ENCODE measurements around the gene MYH6. TPM values are rescaled to one million over a fixed set of nuclear protein-coding genes. Genes with fewer than 3 reads are reported as not detected.
"Not testable (repeated sequence)": the region's sequence is repeated elsewhere in the genome, so short reads cannot be mapped to it uniquely, and the experiment has no call there.

The MYH6 gene
- total RNA-seq, 2 experiments from 2014 or later, result not detected

DNA sequence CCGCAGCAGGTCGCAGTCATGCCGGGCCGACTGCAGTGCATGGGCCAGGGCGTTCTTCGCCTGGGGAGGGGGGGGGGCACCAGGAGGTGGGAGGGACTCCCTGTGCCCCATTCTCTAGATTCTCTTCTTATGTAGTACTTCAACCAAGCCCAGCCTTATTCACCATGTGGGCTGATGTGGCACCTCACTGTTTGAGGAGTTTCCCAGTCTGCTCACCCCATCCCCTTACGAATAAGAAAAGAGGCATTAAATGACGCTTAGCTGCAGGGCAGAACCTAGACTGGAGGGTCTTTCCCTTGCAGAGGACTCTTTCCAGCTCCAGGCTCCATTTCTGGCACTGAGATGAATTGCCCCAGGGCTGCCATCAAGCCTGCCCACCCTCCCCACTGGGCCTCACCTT lies 19.1 kb downstream of the MYH6 start:
- Mint-ChIP-seq H3K36me3 (ENCODE audit: low read depth) (no peaks in the 10 kb centered on the region), H3K9me3 (no peaks in the 10 kb centered on the region), H3K4me1 (ENCODE audit: low read depth) (no peaks in the 10 kb centered on the region), H3K27me3 (peaks cover 2% of the 10 kb centered on the region), H3K4me3 (no peak overlapping the region), H3K27ac (no peak overlapping the region)
- ATAC-seq (no peak), DNase-seq (no peak)
- CTCF ChIA-PET, result interaction anchor here (1.9 kb wide), 1 partner anchor 9 kb away, joined by 9 read pairs; no protein-coding TSS in a partner anchor
- POLR2A ChIA-PET, result no interaction called here
- TF ChIP-seq, protein P1, sequence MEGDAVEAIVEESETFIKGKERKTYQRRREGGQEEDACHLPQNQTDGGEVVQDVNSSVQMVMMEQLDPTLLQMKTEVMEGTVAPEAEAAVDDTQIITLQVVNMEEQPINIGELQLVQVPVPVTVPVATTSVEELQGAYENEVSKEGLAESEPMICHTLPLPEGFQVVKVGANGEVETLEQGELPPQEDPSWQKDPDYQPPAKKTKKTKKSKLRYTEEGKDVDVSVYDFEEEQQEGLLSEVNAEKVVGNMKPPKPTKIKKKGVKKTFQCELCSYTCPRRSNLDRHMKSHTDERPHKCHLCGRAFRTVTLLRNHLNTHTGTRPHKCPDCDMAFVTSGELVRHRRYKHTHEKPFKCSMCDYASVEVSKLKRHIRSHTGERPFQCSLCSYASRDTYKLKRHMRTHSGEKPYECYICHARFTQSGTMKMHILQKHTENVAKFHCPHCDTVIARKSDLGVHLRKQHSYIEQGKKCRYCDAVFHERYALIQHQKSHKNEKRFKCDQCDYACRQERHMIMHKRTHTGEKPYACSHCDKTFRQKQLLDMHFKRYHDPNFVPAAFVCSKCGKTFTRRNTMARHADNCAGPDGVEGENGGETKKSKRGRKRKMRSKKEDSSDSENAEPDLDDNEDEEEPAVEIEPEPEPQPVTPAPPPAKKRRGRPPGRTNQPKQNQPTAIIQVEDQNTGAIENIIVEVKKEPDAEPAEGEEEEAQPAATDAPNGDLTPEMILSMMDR (IDR thresholded peaks at IDR 0.05), result no peak
- intact Hi-C loops (cut with micrococcal nuclease), result loop anchor here (10.0 kb wide), 1 partner anchor 124 kb away; no protein-coding TSS in a partner anchor

DNA sequence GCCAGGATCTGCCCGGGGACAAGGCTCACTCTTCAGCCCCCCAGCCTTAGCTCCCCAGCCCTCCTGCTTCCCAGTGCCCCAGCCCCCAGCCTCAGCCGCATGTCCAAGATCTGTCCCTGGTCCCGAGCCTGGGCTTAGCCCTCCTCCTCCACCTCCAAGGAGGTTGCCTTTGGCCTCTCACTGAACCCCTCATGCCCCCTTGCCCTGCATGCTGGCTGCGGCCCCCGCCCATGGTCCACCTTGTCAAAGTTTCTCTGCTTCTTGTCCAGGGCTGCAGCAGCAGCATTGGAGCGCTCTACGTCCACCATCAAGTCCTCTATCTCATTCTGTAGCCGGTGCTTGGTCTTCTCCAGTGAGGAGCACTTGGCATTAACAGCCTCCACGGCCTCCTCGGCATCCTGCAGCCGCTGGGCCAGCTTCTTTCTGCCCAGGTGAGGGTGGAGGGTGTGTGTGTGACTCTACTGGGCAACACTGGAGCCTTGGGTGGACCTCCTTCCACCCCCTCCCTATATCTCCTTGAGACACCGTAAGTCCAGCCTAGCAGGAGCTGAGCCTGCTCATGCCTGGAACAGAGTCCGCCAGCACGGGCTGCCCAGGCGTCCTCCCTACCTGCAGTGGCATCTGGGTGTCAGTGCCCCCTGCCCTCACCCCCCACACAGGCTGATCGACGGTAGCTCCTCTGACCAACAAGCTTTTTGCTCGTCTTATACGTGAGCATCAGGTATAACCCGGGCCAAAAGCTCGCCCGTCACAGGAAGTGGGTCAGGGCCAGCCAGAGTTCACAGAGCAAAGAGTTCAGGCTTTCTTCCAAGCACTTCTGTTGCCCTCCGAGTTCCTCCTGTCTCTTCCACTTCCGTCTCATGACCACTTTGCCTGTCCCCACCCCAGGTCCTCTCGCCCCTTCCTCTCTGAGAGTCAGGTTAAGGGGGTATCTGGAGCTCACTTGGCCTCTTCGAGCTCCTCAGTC lies 19.9 kb downstream of the MYH6 start:
- Mint-ChIP-seq H3K4me3 (no peak overlapping the region), H3K4me1 (ENCODE audit: low read depth) (no peaks in the 10 kb centered on the region), H3K9me3 (no peaks in the 10 kb centered on the region), H3K36me3 (ENCODE audit: low read depth) (no peaks in the 10 kb centered on the region), H3K27me3 (peaks cover 2% of the 10 kb centered on the region), H3K27ac (no peak overlapping the region)
- intact Hi-C loops (cut with micrococcal nuclease), result loop anchor here (10.0 kb wide), 1 partner anchor 123 kb away; no protein-coding TSS in a partner anchor
- TF ChIP-seq, protein P1 (IDR thresholded peaks at IDR 0.05), result no peak
- CTCF ChIA-PET, result interaction anchor here (1.9 kb wide), 1 partner anchor 8 kb away, joined by 9 read pairs; no protein-coding TSS in a partner anchor
- no peak for DNase-seq
- ATAC-seq, result no peak
- POLR2A ChIA-PET, result no interaction called here

DNA sequence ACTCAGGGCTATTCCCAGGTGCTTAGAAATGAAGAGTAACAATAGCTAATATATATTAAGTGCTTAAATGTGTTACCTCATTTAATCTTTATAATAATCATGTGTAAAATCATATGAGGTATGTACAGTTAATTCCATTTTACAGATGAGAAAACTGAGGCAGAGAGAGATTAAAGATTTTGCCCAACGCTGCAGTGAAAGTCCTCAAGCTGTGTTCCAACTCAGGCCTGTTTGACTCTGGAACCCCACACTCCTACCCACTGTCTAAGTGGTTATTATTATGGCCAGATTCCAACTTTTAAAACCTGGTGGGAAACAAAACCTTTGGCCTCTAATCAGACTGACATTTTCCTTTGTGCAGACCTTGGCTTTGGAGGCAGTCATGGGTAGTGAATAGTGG lies 21.1 kb downstream of the MYH6 start:
- no peaks in the 10 kb centered on the region for H3K27me3 Mint-ChIP-seq
- H3K27ac Mint-ChIP-seq, result no peak overlapping the region
- DNase-seq, result no peak
- no peaks in the 10 kb centered on the region for H3K9me3 Mint-ChIP-seq
- H3K36me3 Mint-ChIP-seq (ENCODE audit: low read depth), result no peaks in the 10 kb centered on the region
- TF ChIP-seq, protein P1 (IDR thresholded peaks at IDR 0.05), result no peak
- no peaks in the 10 kb centered on the region for H3K4me1 Mint-ChIP-seq (ENCODE audit: low read depth)
- intact Hi-C loops (cut with micrococcal nuclease), result loop anchor here (10.0 kb wide), 1 partner anchor 122 kb away; no protein-coding TSS in a partner anchor
- no peak overlapping the region for H3K4me3 Mint-ChIP-seq
- ATAC-seq, result no peak
- ChIA-PET CTCF (interaction anchor here (1.2 to 1.5 kb wide), 2 partner anchors 245 to 266 kb away, joined by 3 read pairs; no protein-coding TSS in a partner anchor), POLR2A (interaction anchor here (1.0 kb wide), 1 partner anchor 8 kb away, joined by 3 read pairs; no protein-coding TSS in a partner anchor)

GRCh38 chr14:23386266-23386657 lies 21.8 kb downstream of the MYH6 start:
- H3K27me3 Mint-ChIP-seq; H3K4me1 Mint-ChIP-seq (ENCODE audit: low read depth); H3K36me3 Mint-ChIP-seq (ENCODE audit: low read depth); DNase-seq; H3K4me3 Mint-ChIP-seq; H3K9me3 Mint-ChIP-seq; ATAC-seq; H3K27ac Mint-ChIP-seq: not testable (repeated sequence)
- intact Hi-C loops (cut with micrococcal nuclease), result loop anchor here (10.0 kb wide), 1 partner anchor 121 kb away; no protein-coding TSS in a partner anchor
- ChIA-PET CTCF (interaction anchor here (1.2 to 1.5 kb wide), 2 partner anchors 246 to 266 kb away, joined by 3 read pairs; no protein-coding TSS in a partner anchor), POLR2A (interaction anchor here (1.0 kb wide), 1 partner anchor 9 kb away, joined by 3 read pairs; no protein-coding TSS in a partner anchor)

DNA sequence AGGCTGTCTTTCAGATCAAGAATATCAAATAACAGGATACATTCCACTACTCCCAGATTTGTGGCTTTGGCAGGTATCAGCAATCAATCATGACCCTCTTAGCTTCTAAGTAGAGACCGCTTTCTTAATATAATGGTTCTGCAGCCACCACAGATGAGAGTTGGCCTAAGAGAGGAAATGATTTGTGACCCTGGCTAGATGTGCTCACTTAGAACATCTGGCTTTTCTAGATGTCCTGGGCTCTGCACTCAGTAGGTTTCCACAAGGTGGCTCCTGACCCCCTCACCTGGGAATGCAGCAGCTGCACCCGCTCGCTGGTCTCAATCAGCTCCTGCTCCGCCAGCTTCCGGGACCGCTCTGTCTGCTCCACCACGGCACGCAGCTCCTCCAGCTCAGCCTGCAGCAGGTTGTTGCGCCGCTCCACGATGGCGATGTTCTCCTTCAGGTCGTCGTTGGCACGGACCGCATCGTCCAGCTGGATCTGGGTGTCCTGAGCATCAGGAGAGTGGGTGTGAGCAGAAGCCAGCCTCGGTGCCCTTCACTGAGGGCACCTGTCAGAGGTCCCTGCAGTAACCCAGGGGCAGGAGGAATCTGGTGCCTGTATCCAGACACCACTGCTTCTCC lies 22.3 kb downstream of the MYH6 start:
- ChIA-PET CTCF (interaction anchor here (1.2 to 1.5 kb wide), 5 partner anchors 12 to 265 kb away, joined by 3 to 4 read pairs (median 3); no protein-coding TSS in a partner anchor), POLR2A (interaction anchor here (0.6 kb wide), 2 partner anchors 163 to 962 kb away, joined by 3 to 4 read pairs; no protein-coding TSS in a partner anchor)
- no peaks in the 10 kb centered on the region for H3K27me3 Mint-ChIP-seq
- TF ChIP-seq, protein P1 (IDR thresholded peaks at IDR 0.05), result no peak
- no peak for ATAC-seq
- no peaks in the 10 kb centered on the region for H3K36me3 Mint-ChIP-seq (ENCODE audit: low read depth)
- no peak overlapping the region for H3K4me3 Mint-ChIP-seq
- H3K4me1 Mint-ChIP-seq (ENCODE audit: low read depth), result no peaks in the 10 kb centered on the region
- intact Hi-C loops (cut with micrococcal nuclease), result loop anchor here (10.0 kb wide), 1 partner anchor 121 kb away; no protein-coding TSS in a partner anchor
- no peaks in the 10 kb centered on the region for H3K9me3 Mint-ChIP-seq
- no peak overlapping the region for H3K27ac Mint-ChIP-seq
- DNase-seq, result no peak

Measured in activated CD8-positive, alpha-beta T cell treated with anti-CD3 and anti-CD28 coated beads for 36 hours (primary cell).